COLO668 (cell line): ENCODE results near the gene CMTM6.
"Not testable (repeated sequence)": the region's sequence is repeated elsewhere in the genome, so short reads cannot be mapped to it uniquely, and the experiment has no call there.

Experiments used
- DNase-seq: peaks from one replicate; lab custom pipeline; 2025; ENCODE audit not compliant: unreplicated experiment; lab: John Stamatoyannopoulos, UW

The CMTM6 gene, protein sequence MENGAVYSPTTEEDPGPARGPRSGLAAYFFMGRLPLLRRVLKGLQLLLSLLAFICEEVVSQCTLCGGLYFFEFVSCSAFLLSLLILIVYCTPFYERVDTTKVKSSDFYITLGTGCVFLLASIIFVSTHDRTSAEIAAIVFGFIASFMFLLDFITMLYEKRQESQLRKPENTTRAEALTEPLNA

DNA sequence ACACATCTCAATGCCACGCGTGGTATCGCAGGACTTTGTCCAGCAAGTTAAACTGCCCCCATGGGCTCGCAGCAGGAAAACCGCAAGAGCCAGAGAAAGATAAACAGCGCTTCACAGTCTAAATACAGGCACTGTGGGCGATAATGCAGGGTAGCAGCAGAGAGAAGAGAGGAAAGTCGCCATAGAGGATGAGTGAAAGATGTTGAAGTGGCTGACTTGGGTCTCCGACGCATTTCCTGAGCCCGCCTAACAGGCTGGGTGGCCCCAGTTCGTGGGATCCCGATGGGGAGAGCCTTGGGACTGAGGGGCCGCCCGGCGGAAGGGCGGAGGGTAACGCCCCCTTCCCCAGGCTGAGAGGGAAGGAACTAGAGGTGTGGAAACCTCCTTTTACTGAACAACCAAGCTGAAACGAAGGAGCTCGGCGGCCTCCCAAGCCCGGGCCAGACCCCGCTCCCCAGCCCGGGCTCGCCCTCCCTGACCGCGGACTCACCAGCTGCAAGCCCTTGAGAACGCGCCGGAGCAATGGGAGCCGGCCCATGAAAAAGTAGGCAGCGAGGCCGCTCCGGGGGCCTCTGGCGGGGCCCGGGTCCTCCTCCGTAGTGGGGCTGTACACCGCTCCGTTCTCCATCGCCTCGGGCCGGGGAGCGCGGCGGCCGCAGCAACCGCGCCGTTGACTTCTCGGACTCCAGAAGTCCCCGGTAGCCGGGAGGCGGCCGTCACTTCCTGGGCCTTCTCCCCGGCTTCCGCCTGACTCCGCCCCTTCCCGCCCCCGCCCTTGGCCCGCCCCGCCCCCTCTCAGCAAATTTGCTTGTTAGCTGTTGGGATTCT is at the start of gene CMTM6:
TSS of gene CMTM6 (minus strand) at position 735 of the 828 bp plus-strand sequence. CDS start at position 628, 107 bp downstream.
- peak; percentile 79 for DNase-seq

DNA sequence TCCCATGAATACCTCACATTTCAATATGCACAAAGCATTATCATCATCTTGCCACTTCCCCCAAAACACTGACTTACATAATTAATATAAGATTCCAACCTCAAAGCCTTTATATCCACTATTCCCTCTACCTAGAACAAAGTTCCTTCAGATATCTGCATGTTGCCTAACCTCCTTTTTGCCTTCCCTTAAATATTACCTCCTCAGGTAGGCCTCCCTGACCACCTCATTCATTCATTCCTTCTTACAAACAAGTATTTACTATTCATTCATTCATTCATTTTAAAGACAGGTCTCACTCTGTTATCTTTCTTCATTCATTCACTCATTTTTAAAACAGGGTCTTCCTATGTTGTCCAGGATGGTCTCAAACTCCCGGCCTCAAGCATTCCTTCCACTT is 49.4 kb upstream of the CMTM6 start:
- no peak for DNase-seq

DNA sequence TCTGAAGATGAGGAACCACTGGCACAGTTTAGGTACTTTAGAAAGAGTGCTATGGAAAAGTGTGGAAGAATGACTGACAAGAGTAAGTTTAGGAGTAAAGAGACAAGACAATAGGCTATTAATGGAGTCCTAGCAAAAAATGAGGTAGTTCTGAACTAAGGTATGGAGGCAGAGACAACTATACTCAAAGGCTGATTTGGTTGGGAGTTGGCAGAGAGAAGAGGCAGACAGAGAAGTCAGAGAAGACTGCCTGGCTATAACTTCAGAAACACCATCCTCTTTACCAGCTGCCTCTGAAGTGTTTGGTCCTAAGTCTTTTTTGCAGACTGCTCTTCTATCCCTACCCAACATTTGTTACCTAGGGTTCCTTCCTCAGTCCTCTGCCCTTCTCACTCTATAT is 48.8 kb upstream of the CMTM6 start:
- DNase-seq = no peak

DNA sequence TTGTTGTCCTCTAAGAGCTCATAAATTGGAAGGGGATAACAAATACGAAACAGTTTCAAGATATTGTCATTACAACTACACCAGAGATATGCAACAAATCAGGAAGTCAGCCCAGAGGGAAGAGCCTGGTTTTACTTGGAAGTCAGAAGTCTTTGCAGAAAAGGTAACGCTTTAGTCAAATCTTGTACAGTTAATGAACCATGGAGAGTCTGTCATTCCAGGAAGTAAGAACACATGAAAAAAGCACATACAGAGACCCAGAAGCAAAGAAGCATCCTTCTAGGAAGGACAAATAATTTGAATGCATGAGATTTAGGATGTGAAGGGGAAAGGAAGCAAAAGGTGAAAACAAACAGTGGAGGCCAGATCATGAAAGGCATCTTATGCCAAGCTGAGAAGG is 48.4 kb upstream of the CMTM6 start:
- DNase-seq = no peak

DNA sequence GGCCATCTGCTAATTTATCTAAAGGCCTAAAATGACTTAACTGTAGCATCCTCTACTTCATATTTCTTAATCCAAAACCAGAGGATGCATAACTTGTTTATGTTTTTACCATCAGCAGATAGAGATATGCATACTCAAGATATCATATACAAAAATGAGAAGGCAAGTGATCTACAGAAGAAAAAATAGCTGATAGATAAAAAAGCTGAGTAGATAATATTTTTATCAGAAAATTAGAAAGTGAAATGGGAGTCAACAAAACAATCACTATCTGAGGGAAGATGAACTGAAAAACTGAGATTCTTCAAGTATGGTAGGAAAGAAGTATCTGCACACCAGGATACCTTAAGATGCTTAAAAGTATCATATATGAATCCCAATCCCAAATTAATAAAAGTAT is 42.7 kb upstream of the CMTM6 start:
- no peak for DNase-seq

DNA sequence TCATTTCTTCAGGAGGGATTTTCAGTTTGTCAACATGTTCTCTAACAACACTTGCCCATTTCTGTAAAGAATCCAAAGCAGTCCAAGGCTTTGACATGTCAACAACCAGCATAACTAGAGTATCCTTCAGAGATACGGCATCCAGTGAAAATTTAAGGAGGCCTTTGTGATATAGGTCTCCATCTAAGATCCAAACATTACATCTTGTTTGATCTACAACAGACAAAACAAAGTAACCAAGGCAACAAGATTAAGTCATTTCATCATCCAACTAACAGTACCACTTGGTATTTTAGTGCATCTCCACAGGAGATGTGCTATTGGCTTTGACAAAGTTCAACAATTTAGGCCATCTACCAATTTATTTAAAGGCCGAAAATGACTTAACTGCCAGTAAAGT is 42.2 kb upstream of the CMTM6 start:
- DNase-seq = no peak

DNA sequence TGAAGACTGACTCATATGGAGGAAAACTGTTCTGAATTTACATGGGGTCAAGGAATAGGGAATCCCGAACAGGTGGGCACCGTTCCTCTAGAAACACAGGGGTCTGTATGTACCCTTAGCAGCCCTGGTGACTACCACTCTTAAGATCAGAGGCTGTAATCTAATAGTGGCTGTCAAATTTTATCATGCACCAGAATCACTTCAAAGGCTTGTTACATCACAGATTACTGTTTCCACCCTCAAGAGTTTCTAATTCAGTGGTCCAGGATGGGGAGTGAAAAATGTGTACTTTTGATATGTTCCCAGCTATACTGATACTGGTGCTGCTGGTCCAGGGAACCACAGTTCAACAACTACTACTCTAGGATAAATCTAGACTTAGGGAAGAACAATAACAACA is 40.2 kb upstream of the CMTM6 start:
- no peak for DNase-seq

DNA sequence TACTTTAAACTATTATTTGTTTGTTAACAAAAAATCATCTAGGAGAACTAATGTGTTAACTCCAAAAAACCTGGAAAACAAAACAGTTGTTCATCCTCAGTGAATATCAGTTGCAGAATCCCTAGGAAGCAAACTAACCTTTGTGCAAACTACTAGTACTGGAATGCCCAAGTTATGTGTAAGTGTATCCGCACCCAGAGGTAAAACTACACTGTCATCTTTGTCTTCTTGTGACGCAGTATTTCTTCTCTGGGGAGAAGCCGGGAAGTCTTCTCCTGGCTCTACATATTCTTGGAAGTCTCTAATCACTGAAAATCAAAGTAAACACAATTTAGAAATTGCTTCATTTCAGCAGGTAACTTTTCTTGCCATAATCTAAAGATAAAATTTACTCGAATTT is 38.2 kb upstream of the CMTM6 start:
- DNase-seq = no peak

DNA sequence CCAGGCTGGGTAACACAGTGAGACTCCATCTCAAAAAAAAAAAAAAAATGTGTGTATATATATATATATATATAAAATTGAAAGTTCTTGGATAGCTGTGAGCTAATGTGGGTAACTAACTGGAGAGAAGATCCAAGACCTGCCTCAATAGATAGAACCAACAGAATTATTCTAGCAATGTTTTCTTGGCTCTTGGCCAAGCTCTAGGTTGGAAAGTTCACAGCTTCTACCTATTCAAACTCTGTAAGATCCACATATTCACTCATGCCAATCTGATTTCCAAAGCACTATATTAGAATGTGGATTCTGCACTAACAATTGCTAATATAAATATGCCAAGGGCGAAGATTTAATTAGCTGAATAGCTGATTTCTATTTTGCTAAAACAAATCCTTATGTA is 29.8 kb upstream of the CMTM6 start:
- no peak for DNase-seq

DNA sequence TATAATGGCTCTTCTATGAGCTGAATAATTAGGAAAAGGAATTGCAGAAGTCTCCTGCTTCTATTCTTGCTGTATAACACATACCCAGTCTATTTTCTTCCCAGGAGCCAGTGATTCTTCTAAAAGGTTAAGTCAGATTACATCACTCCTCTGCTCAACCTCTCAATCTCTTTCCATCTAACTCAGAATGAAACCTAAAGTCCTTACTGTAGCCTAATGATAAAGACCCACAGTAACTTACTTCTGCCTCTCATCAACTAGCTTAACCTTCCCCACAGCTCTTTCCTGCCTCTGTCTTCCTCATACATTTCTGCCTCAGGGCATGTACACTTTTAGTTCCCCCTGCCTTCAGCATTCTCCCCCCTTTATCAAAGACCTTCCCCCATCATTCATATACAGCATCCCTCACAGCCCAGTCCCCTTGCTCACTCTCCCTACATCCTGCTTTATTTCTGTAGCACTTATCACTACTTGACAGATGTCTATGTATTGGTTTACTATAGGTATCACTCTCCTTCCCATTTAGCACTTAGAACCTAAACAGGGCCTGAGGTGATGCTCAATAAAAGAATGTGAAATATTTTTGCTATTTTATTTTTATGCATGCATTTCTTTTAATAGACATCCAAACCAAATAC is 28.5 kb upstream of the CMTM6 start:
- no peak for DNase-seq

DNA sequence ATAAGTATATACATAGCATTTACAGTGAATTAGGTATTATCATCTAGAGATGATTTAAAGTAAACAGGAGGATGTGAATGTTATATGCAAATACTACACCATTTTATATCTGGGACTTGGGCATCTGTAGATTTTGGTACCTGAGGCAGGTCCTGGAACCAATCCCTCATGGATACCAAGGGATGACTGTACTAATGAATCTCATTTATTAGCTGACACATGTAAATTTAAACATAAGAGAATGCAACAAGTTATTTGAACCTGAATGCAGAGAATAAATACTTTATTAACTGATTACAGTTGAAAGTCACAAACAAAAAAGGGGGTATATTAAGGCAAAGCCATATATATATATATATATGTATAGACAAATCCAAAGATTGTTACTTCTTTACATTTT is 23.1 kb upstream of the CMTM6 start:
- DNase-seq = no peak

DNA sequence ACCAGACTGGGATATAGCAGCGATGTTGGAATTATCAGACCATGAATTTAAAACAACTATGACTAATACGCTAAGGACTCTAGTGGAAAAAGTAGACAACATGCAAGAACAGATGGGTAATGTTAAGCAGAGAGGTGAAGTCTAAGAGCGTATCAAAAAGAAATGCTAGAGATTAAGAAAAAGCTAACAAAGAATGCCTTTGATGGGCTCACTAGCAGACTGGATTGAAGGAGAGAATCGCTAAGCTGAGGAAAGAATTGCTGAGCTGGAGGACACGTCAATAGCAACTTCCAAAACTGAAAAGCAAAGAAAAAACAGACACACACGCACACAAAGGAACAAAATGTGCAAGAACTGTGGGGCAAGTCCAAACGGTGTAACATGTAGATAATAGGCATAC is 20.0 kb upstream of the CMTM6 start:
- DNase-seq = no peak

DNA sequence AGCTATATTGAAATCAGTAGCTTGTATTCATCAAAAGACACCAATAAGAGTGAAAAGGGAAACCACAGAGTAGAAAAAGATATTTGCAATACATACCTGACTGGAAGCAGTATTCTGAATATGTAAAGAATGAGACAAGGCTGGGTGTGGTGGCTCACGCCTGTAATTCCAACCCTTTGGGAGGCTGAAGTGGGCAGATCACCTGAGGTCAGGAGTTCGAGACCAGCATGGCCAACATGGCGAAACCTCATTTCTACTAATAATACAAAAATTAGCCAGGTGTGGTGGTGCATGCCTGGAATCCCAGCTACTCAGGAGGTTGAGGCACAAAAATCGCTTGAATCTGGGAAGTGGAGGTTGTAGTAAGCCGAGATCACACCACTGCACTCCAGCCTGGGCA is 16.3 kb upstream of the CMTM6 start:
- DNase-seq = not testable (repeated sequence)

DNA sequence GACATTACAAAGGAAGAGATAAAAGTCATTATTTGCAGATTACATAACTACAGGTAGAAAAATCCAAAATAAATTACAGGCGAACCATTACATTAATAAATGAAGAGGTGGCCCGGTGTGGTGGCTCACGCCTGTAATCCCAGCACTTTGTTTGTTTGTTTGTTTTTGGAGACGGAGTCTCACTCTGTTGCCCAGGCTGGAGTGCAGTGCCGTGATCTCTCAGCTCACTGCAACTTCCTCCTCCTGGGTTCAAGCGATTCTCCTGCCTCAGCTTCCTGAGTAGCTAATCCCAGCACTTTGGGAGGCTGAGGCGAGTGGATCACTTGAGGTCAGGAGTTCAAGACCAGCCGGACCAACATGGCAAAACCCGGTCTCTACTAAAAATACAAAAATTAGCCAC is 14.1 kb upstream of the CMTM6 start:
- DNase-seq = not testable (repeated sequence)

DNA sequence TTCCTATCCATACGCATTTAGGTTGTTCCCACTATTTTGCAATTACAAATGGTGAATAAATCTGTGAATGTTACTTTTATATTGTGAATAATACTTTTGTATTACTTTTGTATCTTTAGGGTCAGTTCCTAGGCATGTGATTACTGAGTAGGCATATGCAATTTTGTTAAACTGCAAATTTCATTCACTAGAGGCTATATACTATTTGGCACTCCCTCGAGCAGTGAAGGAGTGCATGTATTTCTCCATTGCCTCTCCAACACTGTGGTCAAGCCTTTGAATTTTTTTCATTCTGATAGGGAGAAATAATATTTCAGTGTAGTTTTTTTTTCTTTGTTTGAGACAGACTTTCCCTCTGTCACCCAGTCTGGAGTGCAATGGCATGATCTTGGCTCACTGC is 8.4 kb upstream of the CMTM6 start:
- DNase-seq = no peak

DNA sequence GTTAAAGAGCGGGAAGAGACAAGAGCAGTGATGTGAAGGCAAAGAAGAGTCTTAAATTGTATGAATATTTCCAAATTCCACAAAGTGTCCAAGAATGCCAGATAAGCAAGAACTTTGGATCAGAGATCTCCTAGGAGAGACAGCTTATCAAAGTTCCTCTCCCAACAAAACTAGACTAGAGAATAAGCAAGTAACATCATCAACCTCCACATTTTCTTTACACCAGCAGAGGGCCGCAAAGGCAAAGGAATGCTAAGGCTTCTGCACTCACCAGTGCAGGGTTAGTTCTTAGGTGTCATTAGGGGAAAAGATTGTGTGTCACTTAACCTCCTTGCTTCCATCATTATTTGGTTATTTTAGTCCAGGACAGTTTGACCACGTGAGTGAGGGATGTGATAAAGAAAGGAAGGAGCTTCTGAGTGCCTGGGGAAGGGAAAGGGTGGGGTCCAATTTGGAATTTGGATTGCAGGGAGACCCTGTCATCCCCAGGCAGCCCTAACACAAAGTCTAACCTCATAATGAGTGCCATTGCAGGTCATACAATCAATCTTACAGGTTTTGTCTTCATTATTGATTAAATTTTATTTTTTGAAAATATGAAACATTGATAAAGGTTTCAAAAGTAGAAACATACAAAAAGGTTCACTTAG is 7.5 kb upstream of the CMTM6 start:
- DNase-seq = peak; percentile 45

DNA sequence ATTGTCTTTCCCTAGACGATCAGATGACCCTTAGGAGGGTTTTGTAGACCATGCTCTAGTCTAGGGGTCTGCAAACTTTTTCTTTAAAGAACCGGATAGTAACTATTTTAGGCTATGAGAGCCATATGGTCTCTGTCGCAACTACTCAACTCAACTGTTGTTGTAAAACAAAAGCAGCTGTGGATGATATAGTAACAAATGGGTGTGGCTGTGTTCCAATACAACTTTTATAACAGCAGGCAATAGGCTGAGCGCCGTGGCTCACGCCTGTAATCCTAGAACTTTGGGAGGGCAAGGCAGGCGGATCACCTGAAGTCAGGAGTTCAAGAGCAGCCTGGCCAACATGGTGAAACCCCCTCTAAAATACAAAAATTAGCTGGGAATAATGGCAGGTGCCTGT is 6.1 kb upstream of the CMTM6 start:
- DNase-seq = no peak

DNA sequence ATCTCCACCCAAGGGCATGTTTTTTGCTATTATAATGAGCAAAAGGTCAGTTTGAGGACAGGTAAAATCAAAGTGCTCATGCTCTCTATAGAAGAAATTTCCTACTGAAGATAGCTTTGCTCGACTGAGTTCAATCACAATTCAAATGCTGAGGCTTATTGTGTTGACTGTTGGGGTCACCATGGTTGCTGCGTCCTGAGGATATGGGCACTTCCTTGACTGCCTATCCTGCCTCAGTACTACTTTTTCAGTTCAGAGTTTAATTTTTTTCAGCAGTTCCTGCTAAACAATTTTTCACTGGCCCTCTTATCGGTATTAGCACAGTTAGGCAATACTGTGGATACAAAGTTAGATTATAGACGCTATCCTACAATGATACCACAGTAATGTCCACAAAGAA is 3.8 kb upstream of the CMTM6 start:
- DNase-seq = no peak

DNA sequence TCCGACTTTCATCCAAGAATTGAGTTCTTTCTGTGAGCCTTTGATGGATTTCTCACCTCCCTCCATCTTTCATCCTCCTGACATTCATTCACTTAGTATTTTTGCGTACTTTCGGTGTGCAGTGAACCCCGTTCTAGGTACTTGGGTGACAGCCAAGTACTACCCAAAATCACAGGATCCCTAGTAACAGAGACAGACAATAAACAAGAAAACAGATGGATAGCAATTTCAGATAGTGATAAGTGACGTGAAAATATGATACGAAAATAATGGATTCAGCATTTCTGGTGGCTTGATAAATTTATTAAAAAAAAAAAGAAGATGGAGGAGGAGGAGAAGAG is 264 bp upstream of the CMTM6 start:
- DNase-seq = no peak

DNA sequence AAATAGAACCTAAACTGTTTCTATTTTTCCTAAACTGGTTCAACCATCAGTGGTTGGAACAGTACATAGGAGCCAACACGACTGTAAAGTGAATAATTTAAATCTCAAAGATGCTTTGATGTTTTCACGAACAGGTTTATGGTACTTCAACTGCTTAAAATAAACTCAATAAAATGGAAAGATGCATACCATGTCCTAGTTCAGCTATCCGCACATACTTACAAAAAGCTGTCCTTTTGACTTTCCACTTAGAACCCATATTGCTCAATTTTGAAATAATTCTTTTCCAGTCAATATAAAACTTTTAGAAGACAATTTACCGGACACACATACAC is 902 bp downstream of the CMTM6 start:
- DNase-seq = no peak

DNA sequence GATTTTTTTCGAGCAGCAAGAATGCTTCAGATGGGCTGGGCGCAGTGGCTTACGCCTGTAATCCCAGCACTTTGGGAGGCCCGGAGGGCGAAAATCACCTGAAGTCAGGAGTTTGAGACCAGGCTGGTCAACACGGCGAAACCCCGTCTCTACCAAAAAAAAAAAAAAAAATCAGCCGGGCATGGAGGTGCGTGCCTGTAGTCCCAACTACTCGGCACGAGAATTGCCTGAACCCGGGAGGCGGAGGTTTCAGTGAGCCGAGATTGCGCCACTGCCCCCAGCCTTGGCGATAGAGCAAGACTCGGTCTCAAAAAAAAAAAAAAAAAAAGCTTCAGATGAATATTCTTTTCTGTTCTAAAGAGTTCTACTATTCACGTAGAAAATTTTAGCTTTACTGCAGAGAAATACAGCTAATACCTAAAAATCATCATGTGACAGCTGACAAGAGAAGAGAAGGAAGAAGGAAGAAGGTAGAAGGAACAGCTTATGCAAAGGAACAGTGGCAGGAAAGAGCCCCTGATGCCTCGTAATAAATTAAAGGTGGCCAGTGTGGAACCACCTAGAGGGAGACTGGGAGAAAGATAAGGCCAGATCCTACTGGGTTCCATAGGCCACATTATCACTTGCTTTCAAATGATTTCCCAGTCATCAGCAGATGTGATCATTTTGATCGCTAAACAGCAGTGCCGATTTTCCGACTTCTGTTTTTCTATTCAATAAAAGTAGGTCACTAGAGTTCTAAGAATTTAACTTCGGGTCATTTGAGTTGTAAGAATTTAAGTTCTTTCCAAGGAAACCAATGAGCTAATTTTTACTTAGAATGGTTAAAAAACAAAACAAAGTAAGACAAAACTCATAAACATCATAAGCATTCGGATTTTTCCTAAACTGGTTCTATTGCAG is 1.5 kb downstream of the CMTM6 start:
- DNase-seq = no peak
